ENCODE measurements around the gene HIF1A. TPM values are rescaled to one million over a fixed set of nuclear protein-coding genes. Genes with fewer than 3 reads are reported as not detected.

HIF1A gene
- total and polyA plus RNA-seq, 2 donors (not counting 3 experiments of a cell fraction or from before 2014, with no cell fraction given), result 58.3 to 179 TPM

- dilution Hi-C loops (cut with MboI; ENCODE audit: extremely low pct_ligation_motif_present, low sequenced_read_pairs), result loop anchor here (25.0 kb wide), 1 partner anchor 265 kb away; no protein-coding TSS in a partner anchor
- peaks cover 18 to 47% of the 10 kb centered on the region in 2 experiments for H3K36me3 ChIP-seq (ENCODE audit: control insufficient read depth in 2 of 2, extremely low read depth in 1 of 2, insufficient read depth in 2 of 2, low read length in 2 of 2)
Measured at GRCh38 chr14:61726778-61727658, 31.7 kb downstream of the HIF1A start.

More at GRCh38 chr14:61726778-61727658, 31.7 kb downstream of the HIF1A start:
- H3K27ac ChIP-seq (ENCODE audit: insufficient read depth, low read depth, low read length), result no peak overlapping the region
- no peak overlapping the region for H3K9ac ChIP-seq (replicated peaks; ENCODE audit: extremely low read depth, insufficient read depth, low read length)
- H3K4me2 ChIP-seq (ENCODE audit: insufficient read depth, low read length), result no peak overlapping the region
- no peaks in the 10 kb centered on the region for H3K27me3 ChIP-seq (ENCODE audit: control insufficient read depth in 2 of 2, insufficient read depth in 2 of 2, low read length in 2 of 2)
- FAIRE-seq (no peak), DNase-seq (ENCODE audit: low read depth, low spot score) (no peak)
- H4K20me1 ChIP-seq (replicated peaks; ENCODE audit: control insufficient read depth, extremely low read depth, insufficient read depth, low read length), result no peaks in the 10 kb centered on the region
- H3K79me2 ChIP-seq (ENCODE audit: control insufficient read depth, insufficient read depth, low read length), result peaks cover 72% of the 10 kb centered on the region
- TF ChIP-seq, protein P1, sequence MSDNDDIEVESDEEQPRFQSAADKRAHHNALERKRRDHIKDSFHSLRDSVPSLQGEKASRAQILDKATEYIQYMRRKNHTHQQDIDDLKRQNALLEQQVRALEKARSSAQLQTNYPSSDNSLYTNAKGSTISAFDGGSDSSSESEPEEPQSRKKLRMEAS (IDR thresholded peaks at IDR 0.05; ENCODE audit: insufficient read depth, insufficient read length), result no peak
- no peak for TF ChIP-seq FOS (IDR thresholded peaks at IDR 0.05; ENCODE audit: borderline replicate concordance, insufficient read depth, low read length)
- TF ChIP-seq POLR2A (IDR thresholded peaks at IDR 0.05; ENCODE audit: low read depth, low read length), result no peak
- no peak for TF ChIP-seq JUN (IDR thresholded peaks at IDR 0.05; ENCODE audit: borderline replicate concordance, insufficient read depth, insufficient read length, low read depth)
- TF ChIP-seq EZH2 (IDR thresholded peaks at IDR 0.05; ENCODE audit: borderline replicate concordance, low read depth, low read length, severe bottlenecking), result no peak
- no peak for TF ChIP-seq POLR2AphosphoS5 (IDR thresholded peaks at IDR 0.05; ENCODE audit: insufficient read depth, low read depth, low read length)
- TF ChIP-seq GATA2 (IDR thresholded peaks at IDR 0.05; ENCODE audit: insufficient read depth, insufficient read length, low read depth, low read length), result no peak
- no peak for TF ChIP-seq CTCF (IDR thresholded peaks at IDR 0.05; ENCODE audit: extremely low read depth in 1 of 2, insufficient read depth in 1 of 2, low read depth in 1 of 2, low read length in 2 of 2)
- no TSS peak for BruUV-seq (replicated peaks)
- H2AFZ ChIP-seq (ENCODE audit: low read depth, low read length), result no peak overlapping the region
- intact Hi-C loops (cut with micrococcal nuclease), result no loop called here
- no peaks in the 10 kb centered on the region for H3K9me1 ChIP-seq (replicated peaks; ENCODE audit: control insufficient read depth, extremely low read depth, insufficient read depth, low read length)
- CTCF ChIA-PET, result interaction anchor here (1.4 kb wide), 1 partner anchor 252 kb away, joined by 4 read pairs; no protein-coding TSS in a partner anchor
- POLR2A ChIA-PET, result no interaction called here
- H3K4me1 ChIP-seq (ENCODE audit: control insufficient read depth, extremely low read depth, insufficient read depth, low read length), result no peaks in the 10 kb centered on the region
- no peak overlapping the region for H3K4me3 ChIP-seq (replicated peaks in 1 of 3; ENCODE audit: insufficient read depth in 1 of 3, low read depth in 1 of 3, low read length in 3 of 3)
- H3K9me3 ChIP-seq (replicated peaks; ENCODE audit: control insufficient read depth, insufficient read depth, low read length), result no peaks in the 10 kb centered on the region
